Ishikawa (cell line): ENCODE measurements around the gene MAP3K4.

ENCODE experiments used
- CEBPB ChIP-seq: IDR thresholded peaks from 2 replicates; pipeline ENCODE4 v1.6.1; 2012
- CREB1 ChIP-seq: IDR thresholded peaks from 2 replicates; pipeline ENCODE4 v1.6.1; 2012; ENCODE audit warnings: low read depth
- EGR1 ChIP-seq: IDR thresholded peaks from 2 replicates; pipeline ENCODE4 v1.6.1; 2012
- EP300 ChIP-seq: IDR thresholded peaks from 2 replicates; pipeline ENCODE4 v1.6.1; 2012; ENCODE audit warnings: borderline replicate concordance
- FOXM1 ChIP-seq: IDR thresholded peaks from 2 replicates; pipeline ENCODE4 v1.6.1; 2012; ENCODE audit warnings: low read depth, borderline replicate concordance
- NFIC ChIP-seq: IDR thresholded peaks from 2 replicates; pipeline ENCODE4 v1.6.1; 2012
- RAD21 ChIP-seq: IDR thresholded peaks from 2 replicates; pipeline ENCODE4 v1.6.1; 2012; ENCODE audit warnings: low read depth
- TAF1 ChIP-seq: IDR thresholded peaks from 2 replicates; pipeline ENCODE4 v1.6.1; 2012; ENCODE audit warnings: low read depth, mild to moderate bottlenecking
- TCF12 ChIP-seq: IDR thresholded peaks from 2 replicates; pipeline ENCODE4 v1.6.1; 2012; ENCODE audit warnings: low read depth
- TEAD4 ChIP-seq: IDR thresholded peaks from 2 replicates; pipeline ENCODE4 v1.6.1; 2012
- YY1 ChIP-seq: IDR thresholded peaks from 2 replicates; pipeline ENCODE4 v1.6.1; 2012; ENCODE audit warnings: low read depth
- ZBTB7A ChIP-seq: IDR thresholded peaks from 2 replicates; pipeline ENCODE4 v1.6.1; 2012; ENCODE audit warnings: low read depth
- TF ChIP-seq, protein P1 (sequence below): IDR thresholded peaks from 2 replicates; pipeline ENCODE4 v1.6.1; 2012
- TF ChIP-seq, protein P2 (sequence below): IDR thresholded peaks from 2 replicates; pipeline ENCODE4 v1.6.1; 2012; ENCODE audit warnings: low read depth, mild to moderate bottlenecking
- TF ChIP-seq, protein P3 (sequence below): IDR thresholded peaks from 2 replicates; pipeline ENCODE4 v1.6.1; 2012

MAP3K4 gene

DNA sequence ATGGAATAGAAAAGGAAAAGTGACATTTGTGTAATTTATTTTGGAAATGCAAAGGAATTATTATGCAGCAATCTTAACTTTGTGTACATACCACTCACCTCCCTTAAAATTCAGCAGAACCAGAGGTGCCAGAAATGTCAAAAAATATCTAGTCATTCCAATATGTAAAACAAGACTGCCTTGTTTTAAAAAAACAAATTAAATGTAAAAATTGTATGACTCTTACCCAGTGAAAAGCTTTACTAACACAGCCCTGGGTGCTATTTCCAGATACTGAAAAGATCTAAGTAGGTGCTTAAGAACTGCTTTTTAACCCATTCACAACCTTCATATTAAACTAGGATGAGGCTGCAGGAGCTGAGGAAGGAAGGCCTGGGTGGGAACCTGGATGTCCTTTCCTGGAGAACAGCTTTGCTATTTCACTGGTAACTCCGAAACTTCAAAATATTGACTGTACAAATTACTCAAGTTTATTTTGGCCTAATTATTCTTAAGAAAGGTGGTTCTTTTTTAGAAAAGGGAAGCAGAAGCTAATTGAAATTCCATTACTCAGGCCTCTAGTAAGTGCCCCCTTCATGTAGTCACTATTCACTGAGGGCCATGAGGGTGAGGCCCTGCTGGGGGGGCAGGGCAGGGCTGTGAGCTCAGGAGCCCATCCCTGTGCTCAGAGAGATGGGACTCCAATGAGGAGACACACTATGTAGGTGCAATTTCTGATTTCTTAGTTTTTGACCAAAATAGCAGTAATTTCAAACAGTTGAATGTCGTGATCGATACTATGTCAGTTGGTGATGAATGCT, 139.6 kb downstream of the MAP3K4 start:
- no peak for TF ChIP-seq TCF12
- no peak for TF ChIP-seq TEAD4
- TF ChIP-seq TAF1: no peak
- TF ChIP-seq, protein P1, sequence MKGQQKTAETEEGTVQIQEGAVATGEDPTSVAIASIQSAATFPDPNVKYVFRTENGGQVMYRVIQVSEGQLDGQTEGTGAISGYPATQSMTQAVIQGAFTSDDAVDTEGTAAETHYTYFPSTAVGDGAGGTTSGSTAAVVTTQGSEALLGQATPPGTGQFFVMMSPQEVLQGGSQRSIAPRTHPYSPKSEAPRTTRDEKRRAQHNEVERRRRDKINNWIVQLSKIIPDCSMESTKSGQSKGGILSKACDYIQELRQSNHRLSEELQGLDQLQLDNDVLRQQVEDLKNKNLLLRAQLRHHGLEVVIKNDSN: no peak
- TF ChIP-seq YY1: no peak
- no peak for TF ChIP-seq FOXM1
- TF ChIP-seq, protein P2, sequence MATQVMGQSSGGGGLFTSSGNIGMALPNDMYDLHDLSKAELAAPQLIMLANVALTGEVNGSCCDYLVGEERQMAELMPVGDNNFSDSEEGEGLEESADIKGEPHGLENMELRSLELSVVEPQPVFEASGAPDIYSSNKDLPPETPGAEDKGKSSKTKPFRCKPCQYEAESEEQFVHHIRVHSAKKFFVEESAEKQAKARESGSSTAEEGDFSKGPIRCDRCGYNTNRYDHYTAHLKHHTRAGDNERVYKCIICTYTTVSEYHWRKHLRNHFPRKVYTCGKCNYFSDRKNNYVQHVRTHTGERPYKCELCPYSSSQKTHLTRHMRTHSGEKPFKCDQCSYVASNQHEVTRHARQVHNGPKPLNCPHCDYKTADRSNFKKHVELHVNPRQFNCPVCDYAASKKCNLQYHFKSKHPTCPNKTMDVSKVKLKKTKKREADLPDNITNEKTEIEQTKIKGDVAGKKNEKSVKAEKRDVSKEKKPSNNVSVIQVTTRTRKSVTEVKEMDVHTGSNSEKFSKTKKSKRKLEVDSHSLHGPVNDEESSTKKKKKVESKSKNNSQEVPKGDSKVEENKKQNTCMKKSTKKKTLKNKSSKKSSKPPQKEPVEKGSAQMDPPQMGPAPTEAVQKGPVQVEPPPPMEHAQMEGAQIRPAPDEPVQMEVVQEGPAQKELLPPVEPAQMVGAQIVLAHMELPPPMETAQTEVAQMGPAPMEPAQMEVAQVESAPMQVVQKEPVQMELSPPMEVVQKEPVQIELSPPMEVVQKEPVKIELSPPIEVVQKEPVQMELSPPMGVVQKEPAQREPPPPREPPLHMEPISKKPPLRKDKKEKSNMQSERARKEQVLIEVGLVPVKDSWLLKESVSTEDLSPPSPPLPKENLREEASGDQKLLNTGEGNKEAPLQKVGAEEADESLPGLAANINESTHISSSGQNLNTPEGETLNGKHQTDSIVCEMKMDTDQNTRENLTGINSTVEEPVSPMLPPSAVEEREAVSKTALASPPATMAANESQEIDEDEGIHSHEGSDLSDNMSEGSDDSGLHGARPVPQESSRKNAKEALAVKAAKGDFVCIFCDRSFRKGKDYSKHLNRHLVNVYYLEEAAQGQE: no peak
- TF ChIP-seq EGR1: no peak
- no peak for TF ChIP-seq ZBTB7A
- TF ChIP-seq, protein P3, sequence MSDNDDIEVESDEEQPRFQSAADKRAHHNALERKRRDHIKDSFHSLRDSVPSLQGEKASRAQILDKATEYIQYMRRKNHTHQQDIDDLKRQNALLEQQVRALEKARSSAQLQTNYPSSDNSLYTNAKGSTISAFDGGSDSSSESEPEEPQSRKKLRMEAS: no peak
- TF ChIP-seq CEBPB: no peak
- TF ChIP-seq NFIC: no peak
- TF ChIP-seq RAD21: no peak
- no peak for TF ChIP-seq EP300
- TF ChIP-seq CREB1: no peak

DNA sequence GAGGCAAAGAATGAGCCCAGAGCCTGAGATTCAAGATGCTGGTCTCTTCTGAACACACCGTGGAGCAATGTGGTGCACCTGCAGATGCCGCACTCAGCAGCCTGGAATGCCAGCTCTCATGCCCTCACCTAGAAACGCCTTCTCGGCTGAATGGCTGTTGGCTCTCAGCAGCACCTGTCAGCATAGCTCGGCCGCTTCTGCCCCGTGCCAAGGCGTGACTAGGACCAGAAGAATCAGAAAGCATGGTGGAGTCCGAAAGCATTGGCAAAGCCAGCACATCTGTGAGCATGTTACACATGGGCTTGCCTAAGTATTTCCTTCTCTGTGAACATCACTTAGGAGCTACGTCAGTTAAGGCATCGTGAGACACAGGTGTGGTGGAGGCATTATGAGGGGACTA, 140.8 kb downstream of the MAP3K4 start:
- TF ChIP-seq ZBTB7A (no peak), YY1 (no peak), TAF1 (no peak), CREB1 (no peak), NFIC (no peak), CEBPB (no peak), RAD21 (no peak), FOXM1 (no peak), EP300 (no peak)

DNA sequence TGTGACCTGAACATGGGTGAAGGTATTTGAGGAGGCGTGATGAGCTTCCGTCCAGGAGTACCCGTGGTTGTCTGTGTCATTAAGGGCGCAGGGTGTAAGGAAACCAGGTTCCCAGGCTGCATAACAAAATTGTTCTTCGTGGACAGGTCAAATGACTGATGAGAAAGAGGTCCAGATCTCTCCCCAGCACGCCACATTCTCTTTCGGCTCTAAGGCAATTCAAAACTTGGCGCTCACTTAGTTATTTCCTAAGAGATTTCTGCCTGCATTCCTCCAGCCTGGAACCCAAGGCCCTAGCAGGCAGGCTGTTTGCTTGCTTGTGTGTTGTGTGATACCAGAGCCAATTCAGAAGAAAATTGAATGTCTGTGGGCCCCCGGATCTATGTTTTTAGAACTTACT, 142.4 kb downstream of the MAP3K4 start:
- TF ChIP-seq EGR1 (no peak), EP300 (no peak), TEAD4 (no peak), CREB1 (no peak), NFIC (no peak), FOXM1 (no peak), ZBTB7A (no peak)
- TF ChIP-seq, protein P3: no peak

DNA sequence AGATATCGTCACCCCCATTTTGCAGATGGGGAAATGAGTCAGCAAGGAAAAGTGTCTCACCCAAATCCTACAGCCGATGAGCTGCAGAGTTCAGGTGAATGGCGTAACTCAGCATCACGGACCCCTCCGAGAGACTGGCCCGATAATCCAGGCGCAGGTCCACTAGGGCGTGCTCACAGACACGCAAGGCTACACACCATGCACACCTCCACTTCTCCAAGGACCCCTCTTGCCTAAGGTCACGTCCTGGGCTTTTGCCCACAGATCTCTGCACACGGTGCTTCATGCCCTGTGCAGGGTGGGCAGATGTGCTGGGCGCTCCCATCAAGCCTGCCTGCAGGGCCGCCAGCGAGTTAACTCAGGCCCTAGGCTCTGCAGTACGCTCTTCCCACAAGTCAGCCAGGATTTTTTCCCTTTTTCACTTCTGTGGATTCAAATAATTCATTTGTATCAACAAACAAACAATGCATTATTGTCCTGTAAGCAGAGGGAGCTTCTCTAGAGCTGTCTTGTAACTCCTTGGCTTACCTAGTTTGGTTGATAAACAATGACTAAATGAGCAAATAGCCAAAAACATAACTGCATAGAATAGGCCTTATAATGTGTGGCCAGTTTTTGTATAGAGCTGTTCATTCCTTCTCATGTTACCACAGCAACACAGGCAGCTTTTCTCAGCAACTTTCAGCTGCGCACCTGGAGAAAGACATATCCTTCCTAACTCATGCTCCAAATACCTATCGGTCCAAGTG, 143.2 kb downstream of the MAP3K4 start:
- no peak for TF ChIP-seq TAF1
- TF ChIP-seq TCF12: no peak
- no peak for TF ChIP-seq CEBPB
- TF ChIP-seq, protein P1: no peak
- no peak for TF ChIP-seq RAD21
- TF ChIP-seq YY1: no peak
- TF ChIP-seq TEAD4: no peak
- TF ChIP-seq ZBTB7A: no peak
- TF ChIP-seq CREB1: no peak
- TF ChIP-seq NFIC: no peak
- TF ChIP-seq, protein P3: no peak
- no peak for TF ChIP-seq EGR1

DNA sequence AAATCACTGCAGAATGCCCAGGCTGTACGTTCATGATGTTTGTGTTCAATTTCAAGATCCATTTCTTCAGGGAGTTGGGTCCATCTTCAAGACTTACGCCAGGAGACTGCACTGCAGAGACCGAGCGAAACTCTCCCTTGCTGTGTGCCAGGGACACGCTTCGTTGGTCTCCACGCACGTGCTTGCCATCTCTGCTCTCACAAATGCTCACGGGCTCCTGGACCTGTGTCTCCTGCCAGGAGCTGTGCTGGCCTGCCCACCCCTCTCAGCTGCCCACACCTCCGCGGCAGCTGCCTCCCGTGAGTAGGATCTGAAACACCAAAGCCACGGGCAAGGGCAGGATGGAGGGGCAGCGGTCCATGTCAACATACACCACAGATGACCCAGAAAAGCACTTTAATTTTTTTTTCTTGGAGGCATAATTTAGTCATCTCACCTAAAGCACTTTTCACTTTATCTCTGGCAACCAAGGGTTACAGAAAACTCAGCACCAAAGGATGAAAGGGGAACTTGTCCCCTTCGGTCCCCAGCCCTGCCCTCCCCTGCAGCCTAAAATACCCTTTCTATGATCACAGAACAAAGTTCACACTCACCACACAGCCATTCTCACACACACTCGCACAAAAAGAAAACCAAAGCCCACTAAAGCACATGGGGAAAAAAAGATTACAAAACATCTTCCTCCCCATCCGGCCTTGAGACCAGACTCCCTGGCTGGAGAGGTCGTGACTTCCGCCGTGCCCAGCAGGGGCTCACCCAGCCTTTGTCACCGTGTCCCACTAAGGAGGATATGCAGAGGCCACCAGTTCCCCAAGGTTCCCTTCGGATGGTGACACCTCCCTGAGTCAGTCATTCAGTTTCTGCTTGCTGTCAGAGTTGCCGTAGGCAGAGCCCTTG, 144.4 kb downstream of the MAP3K4 start:
- TF ChIP-seq EGR1 (no peak), NFIC (no peak), EP300 (no peak), TAF1 (no peak), RAD21 (no peak), CREB1 (no peak)
- TF ChIP-seq, protein P3: no peak
- TF ChIP-seq, protein P1: no peak
- TF ChIP-seq, protein P2: no peak
